Measurements from ENCODE around the gene EEA1.

Gene EEA1

GRCh38 chr12:92740411-92740810 lies 188.7 kb downstream of the EEA1 start:
- TF ChIP-seq MYNN (tag by site-specific recombination; IDR thresholded peaks at IDR 0.05; ENCODE audit: borderline replicate concordance) (no peak), ZSCAN5A (tag by site-specific recombination; IDR thresholded peaks at IDR 0.05) (no peak), ZNF677 (tag by site-specific recombination; IDR thresholded peaks at IDR 0.05) (no peak), ZNF654 (tag by site-specific recombination; IDR thresholded peaks at IDR 0.05; ENCODE audit: low read depth) (no peak), ZNF596 (tag by site-specific recombination; IDR thresholded peaks at IDR 0.05) (no peak), FEZF1 (tag by site-specific recombination; IDR thresholded peaks at IDR 0.05) (no peak)
- peaks cover 4% of the 10 kb centered on the region; the same call in 1 of the 2 replicates for H3K4me1 ChIP-seq (ENCODE audit: control insufficient read depth, insufficient read depth, low read length)
- no peaks in the 10 kb centered on the region for H3K9me3 ChIP-seq (ENCODE audit: control insufficient read depth, insufficient read depth, low read depth, low read length)
- no peaks in the 10 kb centered on the region for H3K36me3 ChIP-seq (ENCODE audit: control insufficient read depth in 2 of 2, insufficient read depth in 1 of 2, low read length in 2 of 2)
- ChIA-PET POLR2A (no interaction called here), CTCF (interaction anchor here (0.7 kb wide), 1 partner anchor 670 kb away, joined by 3 read pairs; no protein-coding TSS in a partner anchor)
- H3K4me3 ChIP-seq (ENCODE audit: low read depth, low read length), result no peak overlapping the region
- no peak overlapping the region for H3K27ac ChIP-seq (ENCODE audit: extremely low read depth, low read depth, low read length)

DNA sequence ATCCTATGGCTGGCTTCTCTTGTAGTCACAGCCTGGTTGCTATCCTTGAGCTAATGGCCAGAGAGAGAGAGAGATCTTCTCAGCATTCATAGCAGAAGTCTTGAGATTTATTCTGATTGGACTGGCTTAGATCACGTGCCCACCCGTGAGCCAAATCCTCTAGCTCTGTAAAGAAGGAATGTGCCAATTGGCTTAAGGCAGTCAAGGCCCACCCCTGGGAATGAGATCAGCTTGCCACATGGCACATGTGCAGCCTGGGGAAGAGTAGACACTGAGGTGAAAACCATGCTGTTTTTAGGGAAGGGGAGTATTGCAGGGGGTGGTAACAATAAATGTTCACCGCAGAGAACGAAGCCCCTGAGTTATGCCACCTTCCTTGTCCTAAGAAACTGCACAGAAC lies 190.0 kb downstream of the EEA1 start:
- ChIA-PET CTCF (interaction anchor here (0.6 to 0.7 kb wide), 2 partner anchors 320 to 728 kb away, joined by 3 to 6 read pairs; no protein-coding TSS in a partner anchor), POLR2A (no interaction called here)
- Histone ChIP-seq H3K36me3 (ENCODE audit: control insufficient read depth in 2 of 2, insufficient read depth in 1 of 2, low read length in 2 of 2) (no peaks in the 10 kb centered on the region), H3K27ac (ENCODE audit: extremely low read depth, low read depth, low read length) (no peak overlapping the region), H3K4me3 (ENCODE audit: low read depth, low read length) (no peak overlapping the region), H3K9me3 (ENCODE audit: control insufficient read depth, insufficient read depth, low read depth, low read length) (no peaks in the 10 kb centered on the region), H3K4me1 (ENCODE audit: control insufficient read depth, insufficient read depth, low read length) (peaks cover 4% of the 10 kb centered on the region; the same call in 1 of the 2 replicates)
- TF ChIP-seq, protein P1, sequence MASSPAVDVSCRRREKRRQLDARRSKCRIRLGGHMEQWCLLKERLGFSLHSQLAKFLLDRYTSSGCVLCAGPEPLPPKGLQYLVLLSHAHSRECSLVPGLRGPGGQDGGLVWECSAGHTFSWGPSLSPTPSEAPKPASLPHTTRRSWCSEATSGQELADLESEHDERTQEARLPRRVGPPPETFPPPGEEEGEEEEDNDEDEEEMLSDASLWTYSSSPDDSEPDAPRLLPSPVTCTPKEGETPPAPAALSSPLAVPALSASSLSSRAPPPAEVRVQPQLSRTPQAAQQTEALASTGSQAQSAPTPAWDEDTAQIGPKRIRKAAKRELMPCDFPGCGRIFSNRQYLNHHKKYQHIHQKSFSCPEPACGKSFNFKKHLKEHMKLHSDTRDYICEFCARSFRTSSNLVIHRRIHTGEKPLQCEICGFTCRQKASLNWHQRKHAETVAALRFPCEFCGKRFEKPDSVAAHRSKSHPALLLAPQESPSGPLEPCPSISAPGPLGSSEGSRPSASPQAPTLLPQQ (tag by site-specific recombination; IDR thresholded peaks at IDR 0.05), result 0 out of 2 replicates have a peak, but pooled peaks have one; percentile 41
- TF ChIP-seq ZNF791 (tag by site-specific recombination; IDR thresholded peaks at IDR 0.05), result no peak

GRCh38 chr12:92737855-92738850 lies 190.9 kb downstream of the EEA1 start:
- no peak overlapping the region for H3K27ac ChIP-seq (ENCODE audit: extremely low read depth, low read depth, low read length)
- H3K4me1 ChIP-seq (ENCODE audit: control insufficient read depth, insufficient read depth, low read length), result peaks cover 4% of the 10 kb centered on the region; the same call in 1 of the 2 replicates
- ChIA-PET CTCF (interaction anchor here (0.6 kb wide), 1 partner anchor 729 kb away, joined by 6 read pairs; no protein-coding TSS in a partner anchor), POLR2A (no interaction called here)
- no peak overlapping the region for H3K4me3 ChIP-seq (ENCODE audit: low read depth, low read length)
- no peaks in the 10 kb centered on the region for H3K36me3 ChIP-seq (ENCODE audit: control insufficient read depth in 2 of 2, insufficient read depth in 1 of 2, low read length in 2 of 2)
- no peaks in the 10 kb centered on the region for H3K9me3 ChIP-seq (ENCODE audit: control insufficient read depth, insufficient read depth, low read depth, low read length)
- TF ChIP-seq ZFP41 (tag by site-specific recombination; IDR thresholded peaks at IDR 0.05; ENCODE audit: borderline replicate concordance), result no peak
- TF ChIP-seq ZNF169 (tag by site-specific recombination; IDR thresholded peaks at IDR 0.05), result no peak
- TF ChIP-seq, protein P2, sequence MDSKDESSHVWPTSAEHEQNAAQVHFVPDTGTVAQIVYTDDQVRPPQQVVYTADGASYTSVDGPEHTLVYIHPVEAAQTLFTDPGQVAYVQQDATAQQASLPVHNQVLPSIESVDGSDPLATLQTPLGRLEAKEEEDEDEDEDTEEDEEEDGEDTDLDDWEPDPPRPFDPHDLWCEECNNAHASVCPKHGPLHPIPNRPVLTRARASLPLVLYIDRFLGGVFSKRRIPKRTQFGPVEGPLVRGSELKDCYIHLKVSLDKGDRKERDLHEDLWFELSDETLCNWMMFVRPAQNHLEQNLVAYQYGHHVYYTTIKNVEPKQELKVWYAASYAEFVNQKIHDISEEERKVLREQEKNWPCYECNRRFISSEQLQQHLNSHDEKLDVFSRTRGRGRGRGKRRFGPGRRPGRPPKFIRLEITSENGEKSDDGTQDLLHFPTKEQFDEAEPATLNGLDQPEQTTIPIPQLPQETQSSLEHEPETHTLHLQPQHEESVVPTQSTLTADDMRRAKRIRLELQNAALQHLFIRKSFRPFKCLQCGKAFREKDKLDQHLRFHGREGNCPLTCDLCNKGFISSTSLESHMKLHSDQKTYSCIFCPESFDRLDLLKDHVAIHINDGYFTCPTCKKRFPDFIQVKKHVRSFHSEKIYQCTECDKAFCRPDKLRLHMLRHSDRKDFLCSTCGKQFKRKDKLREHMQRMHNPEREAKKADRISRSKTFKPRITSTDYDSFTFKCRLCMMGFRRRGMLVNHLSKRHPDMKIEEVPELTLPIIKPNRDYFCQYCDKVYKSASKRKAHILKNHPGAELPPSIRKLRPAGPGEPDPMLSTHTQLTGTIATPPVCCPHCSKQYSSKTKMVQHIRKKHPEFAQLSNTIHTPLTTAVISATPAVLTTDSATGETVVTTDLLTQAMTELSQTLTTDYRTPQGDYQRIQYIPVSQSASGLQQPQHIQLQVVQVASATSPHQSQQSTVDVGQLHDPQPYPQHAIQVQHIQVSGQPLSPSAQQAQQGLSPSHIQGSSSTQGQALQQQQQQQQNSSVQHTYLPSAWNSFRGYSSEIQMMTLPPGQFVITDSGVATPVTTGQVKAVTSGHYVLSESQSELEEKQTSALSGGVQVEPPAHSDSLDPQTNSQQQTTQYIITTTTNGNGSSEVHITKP (tag by site-specific recombination; IDR thresholded peaks at IDR 0.05), result no peak
- no peak for TF ChIP-seq SCRT2 (tag by site-specific recombination; IDR thresholded peaks at IDR 0.05)
- TF ChIP-seq SP7 (tag by site-specific recombination; IDR thresholded peaks at IDR 0.05), result no peak
- TF ChIP-seq ZNF501 (tag by site-specific recombination; IDR thresholded peaks at IDR 0.05), result no peak
- no peak; the same call in 1 of the 2 replicates for TF ChIP-seq ZNF366 (tag by site-specific recombination; conservative IDR thresholded peaks at IDR 0.05)
- no peak for TF ChIP-seq ZNF132 (tag by site-specific recombination; IDR thresholded peaks at IDR 0.05; ENCODE audit: borderline replicate concordance)
- TF ChIP-seq ZNF747 (tag by site-specific recombination; IDR thresholded peaks at IDR 0.05), result no peak
- no peak for TF ChIP-seq ZNF677 (tag by site-specific recombination; IDR thresholded peaks at IDR 0.05)
- no peak for TF ChIP-seq KLF1 (tag by site-specific recombination; IDR thresholded peaks at IDR 0.05)
- no peak for TF ChIP-seq ZNF514 (tag by site-specific recombination; IDR thresholded peaks at IDR 0.05)
- TF ChIP-seq ZNF658 (tag by site-specific recombination; IDR thresholded peaks at IDR 0.05), result no peak
- TF ChIP-seq ZNF221 (tag by site-specific recombination; IDR thresholded peaks at IDR 0.05; ENCODE audit: borderline replicate concordance), result no peak

All from HEK293 (cell line).